ENCODE results near the gene KCNJ12. TPM values are rescaled to one million over a fixed set of nuclear protein-coding genes. Genes with fewer than 3 reads are reported as not detected.
"Not testable (repeated sequence)": the region's sequence is repeated elsewhere in the genome, so short reads cannot be mapped to it uniquely, and the experiment has no call there.

KCNJ12 gene
- total and polyA plus RNA-seq, 5 donors from 2014 or later = 0.15 TPM; not detected in 4

GRCh38 chr17:21409388-21409787 is 33.2 kb downstream of the KCNJ12 start:
- H3K4me3 Mint-ChIP-seq; H3K4me3 ChIP-seq (ENCODE audit: low read depth, low read length); H3K9me3 ChIP-seq (ENCODE audit: control insufficient read depth in 2 of 2, low read length in 2 of 2); H3K9me3 Mint-ChIP-seq; H3K36me3 Mint-ChIP-seq; H3K27me3 ChIP-seq (ENCODE audit: control insufficient read depth, insufficient read depth, low read length); H3K36me3 ChIP-seq (ENCODE audit: control insufficient read depth, insufficient read depth, low read length); DNase-seq; H3K4me1 Mint-ChIP-seq; H3K4me1 ChIP-seq (ENCODE audit: control insufficient read depth, insufficient read depth, low read length, poor library complexity, severe bottlenecking); H3K27ac ChIP-seq (ENCODE audit: insufficient read depth, low read length, poor library complexity, severe bottlenecking); H3K27me3 Mint-ChIP-seq; ATAC-seq (ENCODE audit: low read depth in 2 of 2): not testable (repeated sequence)
- H3K27ac Mint-ChIP-seq = peak overlapping the region in 1 of 3 donors; percentile 52

GRCh38 chr17:21409971-21410370 is 33.8 kb downstream of the KCNJ12 start:
- H3K36me3 Mint-ChIP-seq; H3K9me3 Mint-ChIP-seq; H3K36me3 ChIP-seq (ENCODE audit: control insufficient read depth, insufficient read depth, low read length); H3K4me1 ChIP-seq (ENCODE audit: control insufficient read depth, insufficient read depth, low read length, poor library complexity, severe bottlenecking); ATAC-seq (ENCODE audit: low read depth in 2 of 2); H3K9me3 ChIP-seq (ENCODE audit: control insufficient read depth in 2 of 2, low read length in 2 of 2); H3K27me3 ChIP-seq (ENCODE audit: control insufficient read depth, insufficient read depth, low read length); H3K27me3 Mint-ChIP-seq; H3K27ac Mint-ChIP-seq; H3K27ac ChIP-seq (ENCODE audit: insufficient read depth, low read length, poor library complexity, severe bottlenecking); H3K4me3 ChIP-seq (ENCODE audit: low read depth, low read length); H3K4me1 Mint-ChIP-seq; DNase-seq; H3K4me3 Mint-ChIP-seq: not testable (repeated sequence)

- not testable (repeated sequence) for H3K36me3 Mint-ChIP-seq; H3K9me3 ChIP-seq (ENCODE audit: control insufficient read depth in 2 of 2, low read length in 2 of 2); DNase-seq; H3K4me3 Mint-ChIP-seq; H3K27me3 Mint-ChIP-seq; H3K4me1 Mint-ChIP-seq; H3K27me3 ChIP-seq (ENCODE audit: control insufficient read depth, insufficient read depth, low read length); H3K27ac ChIP-seq (ENCODE audit: insufficient read depth, low read length, poor library complexity, severe bottlenecking); H3K27ac Mint-ChIP-seq; ATAC-seq (ENCODE audit: low read depth in 2 of 2); H3K4me3 ChIP-seq (ENCODE audit: low read depth, low read length); H3K36me3 ChIP-seq (ENCODE audit: control insufficient read depth, insufficient read depth, low read length); H3K9me3 Mint-ChIP-seq; H3K4me1 ChIP-seq (ENCODE audit: control insufficient read depth, insufficient read depth, low read length, poor library complexity, severe bottlenecking)
Observed at GRCh38 chr17:21410371-21410770, 34.2 kb downstream of the KCNJ12 start.

- H3K4me1 Mint-ChIP-seq; H3K27me3 ChIP-seq (ENCODE audit: control insufficient read depth, insufficient read depth, low read length); H3K4me3 ChIP-seq (ENCODE audit: low read depth, low read length); H3K36me3 Mint-ChIP-seq; H3K36me3 ChIP-seq (ENCODE audit: control insufficient read depth, insufficient read depth, low read length); H3K9me3 Mint-ChIP-seq; H3K9me3 ChIP-seq (ENCODE audit: control insufficient read depth in 2 of 2, low read length in 2 of 2); H3K27me3 Mint-ChIP-seq; H3K4me1 ChIP-seq (ENCODE audit: control insufficient read depth, insufficient read depth, low read length, poor library complexity, severe bottlenecking); ATAC-seq (ENCODE audit: low read depth in 2 of 2); H3K27ac Mint-ChIP-seq; DNase-seq; H3K27ac ChIP-seq (ENCODE audit: insufficient read depth, low read length, poor library complexity, severe bottlenecking); H3K4me3 Mint-ChIP-seq: not testable (repeated sequence)
Observed at GRCh38 chr17:21410906-21411678, 34.9 kb downstream of the KCNJ12 start.

- H3K9me3 Mint-ChIP-seq; H3K27me3 Mint-ChIP-seq; H3K9me3 ChIP-seq (ENCODE audit: control insufficient read depth in 2 of 2, low read length in 2 of 2); H3K4me3 ChIP-seq (ENCODE audit: low read depth, low read length); H3K27ac ChIP-seq (ENCODE audit: insufficient read depth, low read length, poor library complexity, severe bottlenecking); H3K4me1 ChIP-seq (ENCODE audit: control insufficient read depth, insufficient read depth, low read length, poor library complexity, severe bottlenecking); H3K27ac Mint-ChIP-seq; ATAC-seq (ENCODE audit: low read depth in 2 of 2); H3K36me3 ChIP-seq (ENCODE audit: control insufficient read depth, insufficient read depth, low read length); H3K4me1 Mint-ChIP-seq; DNase-seq; H3K27me3 ChIP-seq (ENCODE audit: control insufficient read depth, insufficient read depth, low read length); H3K36me3 Mint-ChIP-seq; H3K4me3 Mint-ChIP-seq: not testable (repeated sequence)
Observed at GRCh38 chr17:21411679-21412205, 35.6 kb downstream of the KCNJ12 start.

- not testable (repeated sequence) for H3K4me1 Mint-ChIP-seq; H3K27me3 Mint-ChIP-seq; H3K36me3 ChIP-seq (ENCODE audit: control insufficient read depth, insufficient read depth, low read length); ATAC-seq (ENCODE audit: low read depth in 2 of 2); H3K4me3 ChIP-seq (ENCODE audit: low read depth, low read length); DNase-seq; H3K4me3 Mint-ChIP-seq; H3K36me3 Mint-ChIP-seq; H3K27ac Mint-ChIP-seq; H3K9me3 Mint-ChIP-seq; H3K27me3 ChIP-seq (ENCODE audit: control insufficient read depth, insufficient read depth, low read length); H3K4me1 ChIP-seq (ENCODE audit: control insufficient read depth, insufficient read depth, low read length, poor library complexity, severe bottlenecking); H3K9me3 ChIP-seq (ENCODE audit: control insufficient read depth in 2 of 2, low read length in 2 of 2); H3K27ac ChIP-seq (ENCODE audit: insufficient read depth, low read length, poor library complexity, severe bottlenecking)
Observed at GRCh38 chr17:21412207-21412681, 36.1 kb downstream of the KCNJ12 start.

- H3K27me3 ChIP-seq (ENCODE audit: control insufficient read depth, insufficient read depth, low read length); H3K36me3 Mint-ChIP-seq; H3K27me3 Mint-ChIP-seq; H3K4me3 ChIP-seq (ENCODE audit: low read depth, low read length); H3K4me1 Mint-ChIP-seq; H3K4me1 ChIP-seq (ENCODE audit: control insufficient read depth, insufficient read depth, low read length, poor library complexity, severe bottlenecking); H3K9me3 Mint-ChIP-seq; ATAC-seq (ENCODE audit: low read depth in 2 of 2); H3K4me3 Mint-ChIP-seq; H3K27ac Mint-ChIP-seq; H3K36me3 ChIP-seq (ENCODE audit: control insufficient read depth, insufficient read depth, low read length); H3K27ac ChIP-seq (ENCODE audit: insufficient read depth, low read length, poor library complexity, severe bottlenecking); H3K9me3 ChIP-seq (ENCODE audit: control insufficient read depth in 2 of 2, low read length in 2 of 2); DNase-seq: not testable (repeated sequence)
Observed at GRCh38 chr17:21413570-21414279, 37.6 kb downstream of the KCNJ12 start.

- not testable (repeated sequence) for H3K4me3 Mint-ChIP-seq; H3K9me3 Mint-ChIP-seq; H3K4me3 ChIP-seq (ENCODE audit: low read depth, low read length); DNase-seq; H3K36me3 ChIP-seq (ENCODE audit: control insufficient read depth, insufficient read depth, low read length); H3K27me3 ChIP-seq (ENCODE audit: control insufficient read depth, insufficient read depth, low read length); H3K9me3 ChIP-seq (ENCODE audit: control insufficient read depth in 2 of 2, low read length in 2 of 2); H3K27me3 Mint-ChIP-seq; ATAC-seq (ENCODE audit: low read depth in 2 of 2); H3K36me3 Mint-ChIP-seq; H3K27ac ChIP-seq (ENCODE audit: insufficient read depth, low read length, poor library complexity, severe bottlenecking)
- Mint-ChIP-seq H3K4me1 (peaks cover 0 to 15% (median 5%) of the 10 kb centered on the region in 4 donors), H3K27ac (peak overlapping the region in 1 of 3 donors; percentile 40)
- peaks cover 16% of the 10 kb centered on the region for H3K4me1 ChIP-seq (ENCODE audit: control insufficient read depth, insufficient read depth, low read length, poor library complexity, severe bottlenecking)
Observed at GRCh38 chr17:21414616-21415015, 38.5 kb downstream of the KCNJ12 start.

All from CD4-positive, CD25-positive, alpha-beta regulatory T cell (primary cell).